ENCODE results near the gene RASSF3.

GRCh38 chr12:64561302-64562136 lies 48.8 kb upstream of the RASSF3 start:
- TF ChIP-seq EZH2phosphoT487 (IDR thresholded peaks at IDR 0.05; ENCODE audit: borderline replicate concordance, low read length) (no peak), CTCF (conservative IDR thresholded peaks at IDR 0.05; ENCODE audit: low read depth, low read length) (no peak), EZH2 (IDR thresholded peaks at IDR 0.05; ENCODE audit: low read length, unreplicated experiment) (no peak)
